NCI-H1048 (cell line): ENCODE data around the gene SYNGR3.
"Not testable (repeated sequence)": the region's sequence is repeated elsewhere in the genome, so short reads cannot be mapped to it uniquely, and the experiment has no call there.

Experiments
- DNase-seq: peaks from one replicate; lab custom pipeline; 2025; lab: John Stamatoyannopoulos, UW

The SYNGR3 gene, protein sequence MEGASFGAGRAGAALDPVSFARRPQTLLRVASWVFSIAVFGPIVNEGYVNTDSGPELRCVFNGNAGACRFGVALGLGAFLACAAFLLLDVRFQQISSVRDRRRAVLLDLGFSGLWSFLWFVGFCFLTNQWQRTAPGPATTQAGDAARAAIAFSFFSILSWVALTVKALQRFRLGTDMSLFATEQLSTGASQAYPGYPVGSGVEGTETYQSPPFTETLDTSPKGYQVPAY

DNA sequence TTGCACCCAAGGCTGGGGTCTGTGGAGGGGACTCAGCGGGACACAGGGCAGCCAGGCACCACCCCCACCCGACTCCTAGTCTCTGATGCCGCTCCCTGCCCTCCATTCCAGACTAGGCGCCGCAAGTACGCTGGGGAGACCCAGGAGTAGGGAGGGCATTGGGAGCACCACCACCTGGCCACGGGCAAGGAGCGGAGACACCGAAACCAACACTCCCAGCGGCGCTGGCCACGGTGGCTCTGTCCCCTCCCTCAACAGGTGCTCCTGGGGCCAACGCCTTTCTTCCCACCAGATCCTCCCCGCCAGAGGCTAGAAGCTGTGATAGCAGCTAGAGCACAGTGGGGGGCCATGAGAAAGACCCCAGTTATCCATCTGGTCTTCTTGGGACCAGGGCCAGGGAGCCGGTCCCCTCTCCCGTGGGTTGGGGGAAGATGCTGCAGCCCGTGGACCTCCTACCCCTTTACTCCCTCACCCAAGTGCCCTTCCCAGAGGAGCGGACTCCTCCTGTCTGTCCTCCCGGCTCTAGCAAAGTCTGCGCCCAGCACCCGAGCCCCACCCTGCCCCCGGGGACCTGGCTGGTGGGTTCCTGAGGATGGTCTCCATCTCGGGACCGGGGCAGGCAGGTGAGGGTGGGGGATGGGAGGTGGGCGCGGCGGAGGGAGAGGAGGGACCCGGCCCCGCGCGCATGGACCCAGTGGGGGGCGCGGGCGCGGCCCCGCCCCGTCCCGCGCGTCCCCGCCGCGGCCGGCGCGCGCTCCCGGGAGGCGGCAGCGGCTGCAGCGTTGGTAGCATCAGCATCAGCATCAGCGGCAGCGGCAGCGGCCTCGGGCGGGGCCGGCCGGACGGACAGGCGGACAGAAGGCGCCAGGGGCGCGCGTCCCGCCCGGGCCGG, at the start of gene SYNGR3:
Gene SYNGR3 (plus strand): TSS at position 762 of the 892 bp plus-strand sequence. CDS start 133 bp downstream, outside the sequence.
- no peak for DNase-seq

DNA sequence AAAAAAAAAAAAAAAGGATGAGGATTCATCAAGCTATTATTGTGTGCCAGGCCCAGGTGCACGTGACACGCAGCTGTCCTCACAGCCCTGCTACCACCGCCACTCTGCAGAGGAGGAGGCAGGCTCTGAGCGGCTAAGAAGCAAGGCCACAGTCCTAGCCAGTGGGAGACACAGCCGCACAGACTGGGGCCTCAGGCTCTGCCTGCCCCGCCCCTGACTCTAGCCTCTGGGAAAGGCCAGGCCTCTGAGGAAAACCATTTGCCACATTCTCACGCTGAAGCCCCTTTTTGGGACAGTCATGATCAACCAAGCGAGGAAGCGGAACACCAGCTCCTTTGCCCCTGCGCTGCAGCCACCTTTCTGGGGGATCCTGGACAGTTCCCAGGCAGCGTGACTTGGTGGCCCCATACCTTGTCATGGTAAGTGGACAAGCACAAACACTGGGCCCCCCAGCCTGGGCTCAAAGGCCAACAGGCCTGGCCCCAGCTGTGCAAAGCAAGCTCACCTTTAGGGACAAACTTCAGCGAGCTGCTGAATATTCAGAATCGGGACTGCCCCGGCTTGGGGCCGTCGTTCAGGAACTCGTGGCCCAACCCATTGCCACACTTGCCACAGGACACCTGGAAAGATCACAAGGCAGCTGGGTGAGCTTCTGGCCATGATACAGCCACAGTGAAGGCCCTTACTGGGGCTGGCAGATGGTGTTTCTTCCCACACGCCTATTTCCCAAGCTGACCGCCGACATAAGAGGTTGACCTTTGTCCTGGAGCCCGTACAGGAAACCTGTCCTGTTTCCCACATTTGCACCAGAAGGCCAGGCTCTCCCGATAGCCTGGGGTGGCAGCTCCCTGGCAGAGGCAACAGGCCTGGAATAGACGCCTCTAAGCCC, 49.3 kb upstream of the SYNGR3 start:
- no peak for DNase-seq

DNA sequence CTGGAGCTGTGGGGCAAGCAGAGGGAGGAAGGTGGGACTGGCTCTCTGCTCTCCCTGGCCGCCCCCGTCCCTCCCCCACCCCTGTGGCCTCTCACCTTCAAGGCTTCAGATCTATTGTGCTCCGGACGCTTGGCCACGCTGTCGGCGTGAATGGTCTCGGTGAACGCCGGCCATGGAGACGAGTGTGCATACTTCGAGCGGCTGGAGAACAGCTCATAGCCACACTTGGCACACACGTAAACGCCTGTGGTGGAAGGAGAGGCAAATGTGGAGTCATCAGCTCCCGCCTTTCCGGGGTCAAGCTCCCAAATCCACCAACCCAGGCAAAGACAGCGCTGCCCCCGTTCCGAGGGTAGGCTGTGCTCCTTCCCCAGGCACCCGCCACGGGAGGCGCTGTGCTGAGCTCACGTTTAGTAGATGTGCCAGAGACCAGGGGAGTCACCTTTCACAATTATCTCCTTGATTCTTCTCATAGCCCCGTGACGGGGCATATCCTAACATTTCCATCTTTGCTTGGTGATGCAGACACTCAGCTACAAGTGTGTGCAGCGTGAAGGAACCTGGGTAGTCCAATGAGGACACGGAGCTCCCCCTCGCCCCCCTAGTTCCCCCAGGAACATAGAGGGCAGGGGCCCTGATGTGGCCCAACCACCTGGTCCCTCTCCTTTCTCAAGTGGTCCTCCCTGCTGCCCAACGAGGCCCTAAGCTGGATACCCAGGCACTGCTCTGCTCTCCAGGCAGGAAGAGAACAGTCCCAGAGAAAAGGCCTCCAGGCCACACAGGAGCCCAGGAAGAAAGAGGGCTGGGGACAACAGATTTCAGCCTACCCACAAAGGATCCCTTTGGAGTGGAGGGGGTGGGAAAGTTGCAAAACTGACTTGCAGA, 48.4 kb upstream of the SYNGR3 start:
- no peak for DNase-seq

DNA sequence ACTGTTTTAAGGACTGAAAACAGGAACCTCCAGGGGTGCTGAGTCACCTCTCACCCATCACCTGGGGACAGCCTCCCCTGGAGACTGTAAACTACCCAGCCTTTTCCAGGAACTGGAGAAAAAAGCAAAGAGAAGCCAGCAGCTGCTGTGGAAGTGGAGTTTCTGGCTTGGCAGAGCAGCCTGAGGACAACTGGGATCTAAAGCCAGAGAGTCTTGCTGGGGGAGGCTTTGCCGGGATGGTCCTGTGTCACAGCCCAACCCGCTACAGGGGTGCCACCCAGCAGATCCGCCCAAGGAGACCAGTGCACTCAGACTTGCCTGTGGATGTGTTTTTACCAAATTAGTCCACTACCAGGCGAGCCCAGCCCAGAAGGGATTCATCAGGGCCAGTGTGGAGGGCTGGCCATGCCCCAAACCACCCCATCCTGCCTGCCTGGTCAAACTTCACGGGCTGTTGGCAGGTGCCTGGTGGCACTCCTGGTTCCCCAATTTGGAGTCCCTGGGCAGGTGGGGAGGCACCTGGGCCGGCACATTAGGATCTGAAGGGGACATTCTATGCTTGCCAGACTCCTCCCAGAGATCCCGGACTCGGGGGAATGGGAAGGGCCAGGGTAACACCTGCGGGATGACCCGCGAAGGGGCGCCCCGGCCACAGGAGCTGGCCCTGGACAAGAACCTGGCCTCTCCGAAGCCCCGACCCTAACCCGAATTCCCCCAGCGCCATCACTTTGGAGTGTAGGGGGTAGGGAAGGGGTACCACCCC, 47.5 kb upstream of the SYNGR3 start:
- no peak for DNase-seq

DNA sequence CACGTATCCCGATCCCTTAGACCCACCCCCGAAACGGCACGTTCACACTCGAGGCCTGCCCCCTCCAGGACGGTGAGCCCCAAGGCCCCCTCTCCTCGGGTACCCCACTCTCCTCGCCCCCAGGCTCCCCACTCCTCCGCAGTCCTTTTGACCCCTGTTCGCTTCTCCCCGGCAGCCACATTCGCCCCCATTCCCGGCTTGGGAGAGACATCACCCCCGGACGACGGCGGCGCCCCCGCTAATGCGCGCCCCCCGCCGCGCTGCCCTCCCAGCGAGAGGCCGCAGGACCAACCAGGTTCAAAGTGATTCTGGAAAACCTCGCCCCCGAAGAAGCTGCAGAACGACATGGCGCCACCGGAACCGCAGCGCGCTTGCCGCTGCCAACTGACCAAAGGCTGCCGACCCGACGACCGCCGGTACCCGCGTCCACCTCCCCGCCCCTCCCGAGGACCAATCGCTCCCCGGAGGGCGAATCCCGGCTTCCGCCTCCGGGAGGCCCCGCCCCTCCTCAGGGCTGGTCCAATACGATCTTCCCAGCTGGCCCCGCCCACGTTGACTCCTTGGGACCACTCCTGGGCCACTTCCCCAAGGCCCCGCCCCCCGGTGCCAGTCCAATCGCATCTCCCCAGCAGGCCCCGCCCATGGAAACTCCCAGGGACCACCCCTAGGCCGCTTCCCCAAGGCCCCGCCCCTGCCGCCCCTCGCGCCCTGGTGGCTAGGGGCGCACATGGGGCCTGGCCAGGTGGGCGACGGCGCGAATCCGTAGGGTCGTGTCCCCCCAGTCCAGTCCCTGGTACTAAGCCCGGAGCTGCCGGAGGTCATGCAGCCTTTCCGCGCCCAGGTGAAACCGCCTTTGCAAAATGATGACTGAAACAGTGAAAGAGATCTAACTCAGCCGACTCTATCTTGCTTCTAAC, 46.7 kb upstream of the SYNGR3 start, which contains the start of gene MSRB1:
Gene MSRB1 (minus strand): TSS at position 390 of the 917 bp plus-strand sequence. CDS start 43 bp downstream, at position 347.
- peak; percentile 80 for DNase-seq

DNA sequence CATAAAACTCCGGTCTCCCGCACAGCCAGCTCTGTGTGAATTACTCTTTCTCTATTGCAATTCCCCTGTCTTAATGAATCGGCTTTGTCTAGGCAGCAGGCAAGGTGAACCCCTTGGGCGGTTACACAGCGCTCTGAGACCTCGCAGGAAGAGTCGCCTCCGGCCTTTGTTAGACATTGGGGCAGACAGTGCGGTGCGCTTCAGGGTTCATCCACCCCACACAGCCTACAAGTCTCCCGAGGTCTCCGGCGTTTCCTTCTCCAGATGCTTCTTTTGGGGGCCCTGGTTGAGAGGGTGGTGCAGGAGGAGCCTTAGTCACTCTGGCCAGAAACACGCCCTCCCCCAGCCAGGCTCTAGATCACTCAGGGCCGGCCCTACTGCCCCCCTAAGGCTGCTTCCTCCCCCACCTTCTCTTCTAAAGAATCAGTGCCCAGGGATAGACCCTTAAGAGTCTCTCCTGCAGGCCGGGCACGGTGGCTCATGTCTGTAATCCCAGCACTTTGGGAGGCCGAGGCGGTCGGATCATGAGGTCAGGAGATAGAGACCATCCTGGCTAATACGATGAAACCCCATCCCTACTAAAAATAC, 45.1 kb upstream of the SYNGR3 start:
- DNase-seq: no peak

DNA sequence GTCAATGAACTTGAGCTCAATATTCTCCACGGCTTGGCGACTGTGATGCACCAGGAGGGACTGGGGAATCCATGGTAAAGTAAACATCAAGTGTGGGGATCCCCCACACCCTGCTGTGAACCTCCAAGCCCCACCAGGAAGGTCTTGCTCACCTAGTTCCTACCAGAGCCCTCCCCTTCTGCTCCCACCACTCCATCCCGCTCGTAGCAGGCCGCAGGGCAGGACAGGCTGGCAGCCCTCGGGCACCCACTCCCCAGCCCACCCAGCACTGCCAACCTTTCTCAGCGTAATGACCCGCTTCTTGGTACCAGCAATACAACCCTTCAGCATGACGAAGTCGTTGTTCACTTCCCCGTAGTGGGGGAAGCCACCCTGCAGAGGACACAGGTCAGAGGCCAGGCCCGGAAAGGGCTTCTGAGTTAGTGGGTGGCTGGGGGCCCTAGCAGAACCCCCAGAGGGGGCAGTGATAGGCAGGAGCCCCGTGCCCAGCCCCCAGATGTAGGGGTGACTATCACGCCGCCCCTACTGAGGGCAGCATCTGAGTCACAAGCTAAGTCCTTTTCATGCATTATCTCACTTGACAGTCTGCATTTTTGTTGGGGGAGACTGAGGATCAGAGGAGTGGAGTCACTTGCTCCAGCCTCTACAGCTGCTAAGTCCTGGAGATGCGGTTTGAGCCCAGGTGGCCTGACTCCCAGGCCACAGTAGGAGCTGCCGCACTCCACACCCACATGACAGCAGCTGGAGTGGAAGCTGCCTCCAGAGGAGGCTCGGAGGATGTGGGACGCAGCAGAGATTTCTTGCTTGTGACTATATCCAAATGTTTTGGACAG, 44.0 kb upstream of the SYNGR3 start:
- no peak for DNase-seq

DNA sequence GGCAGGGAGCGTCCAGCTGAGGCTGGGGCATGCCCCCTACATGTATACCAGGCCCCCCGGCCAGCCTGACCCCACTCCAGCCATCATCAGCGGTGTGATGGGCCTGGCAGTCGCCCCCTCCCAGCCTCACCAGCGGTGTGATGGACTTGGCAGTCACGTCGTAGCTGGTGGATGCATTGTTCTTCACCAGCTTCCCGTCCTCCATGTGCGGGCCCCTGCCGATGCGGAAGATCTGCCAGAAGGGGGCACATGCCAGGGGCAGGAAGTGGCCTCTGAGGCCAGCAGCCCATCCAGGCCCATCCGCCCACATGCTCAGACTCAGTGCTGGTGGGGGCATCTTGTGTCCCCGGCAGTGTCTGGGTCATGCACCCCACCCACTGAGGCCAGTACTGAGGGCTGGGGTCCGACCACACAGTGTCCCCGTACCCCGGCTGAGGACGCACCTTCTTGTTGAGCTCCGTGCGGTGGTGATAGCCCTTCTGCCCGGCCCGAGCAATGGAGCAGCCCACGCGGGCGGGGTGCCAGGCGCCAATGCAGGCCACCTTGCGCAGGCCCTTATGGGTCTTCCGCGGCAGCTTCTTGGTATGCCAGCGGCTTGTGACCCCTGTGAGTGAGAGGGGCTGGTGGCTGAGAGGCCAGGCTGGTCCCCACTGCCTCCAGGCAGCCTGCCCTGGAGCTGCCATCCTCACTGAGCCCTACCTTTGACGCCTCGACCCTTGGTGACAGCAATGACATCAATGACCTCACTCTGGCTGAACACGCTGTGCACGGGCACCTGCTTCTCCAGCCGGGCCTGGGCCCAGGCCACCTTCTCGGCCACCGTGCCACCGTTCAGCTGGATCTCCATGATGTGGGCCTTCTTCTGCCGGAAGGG, 43.0 kb upstream of the SYNGR3 start:
- no peak for DNase-seq

DNA sequence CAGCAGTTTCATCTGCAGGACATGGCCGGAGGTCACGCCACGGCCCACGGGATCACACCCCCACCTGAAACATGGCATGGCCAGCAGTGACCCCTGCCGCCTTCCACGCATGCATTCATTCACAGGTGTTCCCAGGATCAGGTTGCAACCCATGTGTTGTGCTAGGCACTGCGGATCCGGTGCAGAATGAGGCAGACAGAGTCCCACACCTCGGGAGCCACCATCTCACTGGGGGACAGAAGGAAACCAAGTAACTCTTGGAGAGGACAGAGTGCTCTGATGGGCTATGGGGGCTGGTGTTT, 42.5 kb upstream of the SYNGR3 start:
- DNase-seq: no peak

DNA sequence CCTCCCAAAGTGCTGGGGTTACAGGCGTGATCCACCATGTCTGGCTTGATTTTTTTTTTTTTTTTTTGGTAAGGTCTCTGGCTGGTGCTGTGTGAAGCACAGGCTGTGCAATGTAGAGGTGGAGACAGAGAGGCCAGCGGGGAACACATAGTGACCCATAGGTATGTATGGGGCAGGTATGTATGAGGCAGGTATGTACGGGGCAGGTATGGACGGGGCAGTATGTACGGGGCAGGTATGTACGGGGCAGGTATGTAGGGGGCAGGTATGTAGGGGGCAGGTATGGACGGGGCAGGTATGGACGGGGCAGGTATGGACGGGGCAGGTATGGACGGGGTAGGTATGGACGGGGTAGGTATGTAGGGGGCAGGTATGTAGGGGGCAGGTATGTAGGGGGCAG, 40.3 kb upstream of the SYNGR3 start:
- no peak for DNase-seq

DNA sequence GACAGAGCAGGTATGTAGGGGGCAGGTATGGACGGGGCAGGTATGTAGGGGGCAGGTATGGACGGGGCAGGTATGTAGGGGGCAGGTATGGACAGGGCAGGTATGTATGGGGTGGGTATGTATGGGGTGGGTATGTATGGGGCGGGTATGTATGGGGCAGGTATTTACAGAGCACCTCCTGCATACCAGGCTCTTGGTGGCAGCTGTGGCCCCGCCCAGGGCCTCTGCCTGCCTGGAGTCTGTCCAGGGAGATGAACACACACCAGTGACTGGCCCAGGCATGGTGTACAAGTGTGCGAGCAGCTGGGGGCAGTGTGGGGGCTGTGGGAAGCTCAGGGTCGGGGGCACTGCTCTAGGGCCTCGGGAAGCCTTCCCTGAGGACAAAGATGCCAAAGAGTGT, 39.7 kb upstream of the SYNGR3 start:
- DNase-seq: no peak

DNA sequence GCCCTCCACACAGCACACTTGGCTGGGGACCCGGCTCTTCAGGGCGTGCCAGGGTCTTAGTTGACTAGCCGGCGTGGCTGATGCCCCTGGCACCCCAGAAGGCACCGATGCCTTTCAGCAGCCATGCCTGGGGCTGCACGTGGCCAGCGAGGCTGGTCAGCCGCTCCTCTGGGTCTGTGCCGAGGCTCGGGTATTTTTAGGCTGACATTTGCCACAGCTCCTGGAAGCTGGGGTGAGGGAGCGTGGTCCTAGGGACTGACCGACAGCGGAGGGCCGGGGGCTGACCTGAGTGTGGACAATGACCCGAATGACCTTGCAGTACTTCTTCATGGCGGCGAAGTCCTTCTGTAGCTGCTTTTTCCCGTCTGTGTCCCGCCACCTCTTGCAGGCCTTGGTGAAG, 39.2 kb upstream of the SYNGR3 start:
- no peak for DNase-seq

DNA sequence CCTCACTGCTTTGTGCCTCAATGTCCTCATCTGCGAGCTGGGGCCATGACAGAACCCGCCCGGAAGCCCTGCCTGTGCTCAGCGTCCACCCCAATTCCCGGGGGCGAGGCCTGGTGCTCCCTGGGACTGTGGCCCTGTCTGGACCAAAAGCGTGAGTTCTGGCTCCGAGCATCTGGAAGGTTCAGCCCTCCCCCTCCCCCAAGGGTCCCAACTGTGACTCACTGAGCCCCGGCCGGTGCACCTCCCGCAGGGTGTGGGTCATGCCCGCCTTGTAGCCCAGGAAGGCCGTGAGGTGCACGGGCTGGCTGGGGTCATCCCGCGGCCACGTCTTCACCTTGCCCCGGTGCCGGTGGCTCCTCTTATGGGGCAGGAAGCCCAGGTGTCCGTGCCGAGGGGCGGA, 36.0 kb upstream of the SYNGR3 start:
- DNase-seq: no peak

DNA sequence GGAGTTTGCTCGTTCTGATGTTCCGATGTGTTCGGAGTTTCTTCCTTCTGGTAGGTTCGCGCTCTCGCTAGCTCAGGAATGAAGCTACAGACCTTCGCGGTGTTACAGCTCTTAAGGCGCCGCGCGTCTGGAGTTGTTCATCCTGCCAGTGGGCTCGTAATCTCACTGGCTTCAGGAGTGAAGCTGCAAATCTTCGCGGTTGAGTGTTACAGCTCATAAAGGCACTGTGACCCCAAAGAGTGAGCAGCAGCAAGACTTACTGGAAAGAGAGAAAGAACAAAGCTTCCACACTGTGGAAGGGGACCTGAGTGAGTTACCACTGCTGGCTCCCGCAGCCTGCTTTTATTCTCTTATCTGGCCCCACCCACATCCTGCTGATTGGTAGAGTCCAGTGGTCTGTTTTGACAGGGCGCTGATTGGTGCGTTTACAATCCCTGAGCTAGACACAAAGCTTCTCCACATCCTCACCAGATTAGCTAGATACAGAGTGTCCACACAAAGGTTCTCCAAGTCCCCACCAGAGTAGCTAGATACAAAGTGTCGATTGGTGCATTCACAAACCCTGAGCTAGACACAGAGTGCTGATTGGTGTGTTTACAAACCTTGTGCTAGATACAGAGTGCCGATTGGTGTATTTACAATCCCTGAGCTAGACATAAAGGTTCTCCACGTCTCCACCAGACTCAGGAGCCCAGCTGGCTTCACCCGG, 32.2 kb upstream of the SYNGR3 start:
- DNase-seq: not testable (repeated sequence)

DNA sequence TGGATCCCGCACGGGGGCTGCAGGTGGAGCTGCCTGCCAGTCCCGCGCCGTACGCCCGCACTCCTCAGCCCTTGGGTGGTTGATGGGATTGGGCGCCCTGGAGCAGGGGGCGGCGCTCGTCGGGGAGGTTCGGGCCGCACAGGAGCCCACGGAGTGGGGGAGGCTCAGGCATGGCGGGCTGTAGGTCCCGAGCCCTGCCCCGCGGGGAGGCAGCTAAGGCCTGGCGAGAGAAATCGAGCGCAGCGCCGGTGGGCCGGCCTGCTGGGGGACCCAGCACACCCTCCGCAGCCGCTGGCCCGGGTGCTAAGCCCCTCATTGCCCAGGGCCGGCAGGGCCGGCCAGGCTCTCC, 31.7 kb upstream of the SYNGR3 start:
- DNase-seq: not testable (repeated sequence)

DNA sequence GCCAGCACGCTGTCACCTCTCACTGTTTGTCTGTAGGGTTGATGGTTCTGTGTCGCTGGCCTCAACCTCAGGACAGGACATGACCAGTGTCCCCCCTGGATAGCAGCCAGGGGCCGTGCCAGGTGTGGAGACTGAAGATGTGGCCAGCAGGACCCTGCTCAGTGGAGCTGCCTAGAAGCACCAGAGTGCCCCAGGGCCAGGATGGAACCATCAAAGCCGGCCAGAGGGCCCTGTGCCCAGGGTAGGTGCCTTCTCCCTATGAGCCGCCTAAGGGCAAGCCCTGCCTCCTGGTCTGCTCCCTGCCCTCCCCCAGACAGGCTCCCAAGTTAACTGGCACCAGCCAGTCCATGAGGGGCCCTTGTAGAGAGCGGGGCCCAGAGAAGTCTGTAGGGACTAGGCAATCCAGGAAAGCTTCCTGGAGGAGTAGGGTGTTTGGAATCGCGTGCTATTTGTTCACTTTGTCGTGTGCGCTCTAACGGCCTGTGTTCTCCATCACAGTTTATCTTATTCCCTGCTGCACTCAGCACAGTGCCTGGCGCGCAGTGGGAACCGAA, 31.0 kb upstream of the SYNGR3 start:
- no peak for DNase-seq
